ENCODE data around the gene DCUN1D3.

Gene DCUN1D3

GRCh38 chr16:20902426-20902825, 2.3 kb upstream of the DCUN1D3 start:
- TF ChIP-seq CTCF (IDR thresholded peaks at IDR 0.05; ENCODE audit: low read depth, low read length, missing control alignments): no peak
- no peaks in the 10 kb centered on the region for H3K36me3 ChIP-seq (replicated peaks)
- H3K27me3 ChIP-seq (replicated peaks): no peaks in the 10 kb centered on the region
- no peak for DNase-seq
- in situ Hi-C loops (cut with HindIII; ENCODE audit: low pct_ligation_motif_present, low sequenced_read_pairs): no loop called here
- no peak overlapping the region for H3K4me3 ChIP-seq (ENCODE audit: low read depth, low read length)
- no peak overlapping the region for H3K27ac ChIP-seq

DNA sequence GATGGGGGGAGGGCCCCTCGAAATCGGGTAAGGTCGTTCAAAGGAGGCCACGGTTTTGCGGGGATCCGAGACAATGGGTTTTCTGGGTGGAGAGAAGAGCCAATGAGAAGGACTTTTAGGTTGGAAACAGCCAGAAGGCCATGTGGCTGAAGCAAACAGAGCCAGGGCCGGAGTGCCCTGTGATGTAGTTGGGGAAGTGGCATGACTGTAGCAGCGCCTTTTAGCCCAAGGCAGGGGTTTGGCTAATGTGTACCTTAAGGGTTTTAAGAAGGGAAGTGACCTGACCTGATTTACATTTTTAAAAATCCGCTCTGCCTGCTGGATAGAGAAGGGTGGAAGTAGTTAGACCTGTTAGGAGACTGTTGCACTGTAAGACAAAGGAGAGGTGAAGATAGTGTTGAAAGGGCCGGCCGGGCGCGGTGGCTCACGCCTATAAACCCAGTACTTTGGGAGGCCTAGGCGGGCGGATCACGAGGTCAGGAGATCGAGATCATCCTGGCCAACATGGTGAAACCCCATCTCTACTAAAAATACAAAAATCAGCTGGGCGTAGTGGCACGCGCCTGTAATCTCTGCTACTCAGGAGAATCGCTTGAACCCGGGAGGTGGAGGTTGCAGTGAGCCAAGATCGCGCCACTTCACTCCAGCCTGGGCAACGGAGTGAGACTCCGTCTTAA, 1.4 kb upstream of the DCUN1D3 start:
- DNase-seq: no peak
- Histone ChIP-seq H3K36me3 (replicated peaks) (no peaks in the 10 kb centered on the region), H3K4me3 (ENCODE audit: low read depth, low read length) (peak overlapping the region; percentile 92), H3K27me3 (replicated peaks) (no peaks in the 10 kb centered on the region), H3K27ac (peak overlapping the region; percentile 97)
- TF ChIP-seq CTCF (IDR thresholded peaks at IDR 0.05; ENCODE audit: low read depth, low read length, missing control alignments): no peak
- in situ Hi-C loops (cut with HindIII; ENCODE audit: low pct_ligation_motif_present, low sequenced_read_pairs): no loop called here

DNA sequence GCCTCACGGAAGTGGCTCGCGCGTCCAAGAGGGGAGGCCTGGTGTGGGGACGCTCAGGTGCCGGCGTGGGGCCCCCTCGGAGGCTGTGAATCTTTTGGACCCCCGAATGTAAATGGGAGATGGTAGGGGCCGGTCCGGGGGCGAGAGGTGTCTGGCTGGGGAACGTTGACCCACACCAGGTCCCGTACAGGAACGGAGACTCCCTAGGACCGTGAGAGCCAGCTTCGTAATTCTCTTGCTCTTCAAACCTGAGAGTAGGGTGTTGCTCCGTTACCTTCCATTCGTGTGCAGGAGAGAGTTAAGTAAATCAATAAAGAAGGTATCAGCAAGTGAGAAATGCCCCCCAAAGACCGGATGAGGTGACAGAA, 894 bp upstream of the DCUN1D3 start:
- in situ Hi-C loops (cut with HindIII; ENCODE audit: low pct_ligation_motif_present, low sequenced_read_pairs): no loop called here
- Histone ChIP-seq H3K4me3 (ENCODE audit: low read depth, low read length) (peak overlapping the region; percentile 92), H3K27me3 (replicated peaks) (no peaks in the 10 kb centered on the region), H3K36me3 (replicated peaks) (no peaks in the 10 kb centered on the region), H3K27ac (peak overlapping the region; percentile 97)
- no peak for TF ChIP-seq CTCF (IDR thresholded peaks at IDR 0.05; ENCODE audit: low read depth, low read length, missing control alignments)
- no peak for DNase-seq

GRCh38 chr16:20899477-20900298, 470 bp downstream of the DCUN1D3 start:
- no peaks in the 10 kb centered on the region for H3K27me3 ChIP-seq (replicated peaks)
- peaks cover 6% of the 10 kb centered on the region for H3K36me3 ChIP-seq (replicated peaks)
- H3K27ac ChIP-seq: peak overlapping the region; percentile 97
- TF ChIP-seq CTCF (IDR thresholded peaks at IDR 0.05; ENCODE audit: low read depth, low read length, missing control alignments): no peak
- in situ Hi-C loops (cut with HindIII; ENCODE audit: low pct_ligation_motif_present, low sequenced_read_pairs): no loop called here
- H3K4me3 ChIP-seq (ENCODE audit: low read depth, low read length): peak overlapping the region; percentile 92
- no peak for DNase-seq

GRCh38 chr16:20899071-20899470, 1.1 kb downstream of the DCUN1D3 start:
- no peak for TF ChIP-seq CTCF (IDR thresholded peaks at IDR 0.05; ENCODE audit: low read depth, low read length, missing control alignments)
- Histone ChIP-seq H3K27ac (peak overlapping the region; percentile 97), H3K36me3 (replicated peaks) (peaks cover 6% of the 10 kb centered on the region), H3K27me3 (replicated peaks) (no peaks in the 10 kb centered on the region), H3K4me3 (ENCODE audit: low read depth, low read length) (peak overlapping the region; percentile 92)
- in situ Hi-C loops (cut with HindIII; ENCODE audit: low pct_ligation_motif_present, low sequenced_read_pairs): no loop called here
- peak; percentile 50 for DNase-seq
